Measurements from ENCODE around the gene CACNA1C. TPM values are rescaled to one million over a fixed set of nuclear protein-coding genes. Genes with fewer than 3 reads are reported as not detected.

CACNA1C gene
- total RNA-seq, 4 donors from 2014 or later: 2.0 to 4.2 (median 2.5) TPM

DNA sequence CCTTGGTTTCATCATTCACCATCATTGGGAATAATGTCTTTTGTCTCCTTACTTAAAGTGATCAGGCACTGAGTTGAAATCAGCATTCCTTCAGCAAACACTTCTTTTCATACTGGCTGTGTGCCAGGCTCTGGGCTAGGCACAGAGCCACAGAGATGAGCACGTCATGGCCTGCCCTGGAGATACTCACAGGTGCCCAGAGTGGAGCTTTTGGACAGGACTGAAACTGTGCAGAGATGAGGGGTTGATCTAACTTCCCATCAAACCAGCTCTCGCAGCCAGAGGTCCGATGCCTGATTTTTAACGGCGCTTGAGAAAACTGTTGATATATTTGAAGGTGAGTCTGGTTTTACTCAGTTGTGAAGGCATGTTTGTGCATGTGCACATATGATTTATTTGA, 43.1 kb downstream of the CACNA1C start:
- no peak for DNase-seq
- 77 to 82% methylated on average over 5 of the region's 5 CpGs for WGBS, 2 donors
- Histone ChIP-seq H3K9me3 (no peaks in the 10 kb centered on the region), H3K27ac (no peak overlapping the region), H3K4me3 (replicated peaks in 1 of 3) (no peak overlapping the region), H3K36me3 (no peaks in the 10 kb centered on the region), H3K4me1 (no peaks in the 10 kb centered on the region), H3K27me3 (no peaks in the 10 kb centered on the region)
- intact Hi-C loops (cut with DNase I): no loop called here
- TF ChIP-seq CTCF (IDR thresholded peaks at IDR 0.05): no peak
- no peak for TF ChIP-seq POLR2A (IDR thresholded peaks at IDR 0.05)

DNA sequence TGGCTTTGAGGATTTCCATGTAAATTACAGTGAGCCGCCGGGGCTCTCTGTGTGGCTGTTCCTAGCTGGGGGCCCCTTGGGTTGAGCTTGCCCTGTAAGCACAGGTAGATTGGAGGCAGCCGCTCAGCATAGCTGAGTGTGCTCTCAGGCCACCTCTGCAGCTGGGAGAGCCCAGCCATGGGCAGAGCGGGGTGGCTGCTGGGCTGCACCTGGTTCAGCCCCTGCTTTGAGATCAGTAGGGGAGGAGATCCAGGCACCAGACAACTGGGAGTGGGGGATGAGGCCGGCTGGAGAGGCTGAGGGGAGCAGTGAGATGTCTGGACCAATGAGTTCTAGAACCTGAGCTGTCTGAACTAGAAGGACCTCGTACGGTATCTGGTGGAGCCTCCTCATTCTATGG, 44.8 kb downstream of the CACNA1C start:
- TF ChIP-seq POLR2A (IDR thresholded peaks at IDR 0.05): no peak
- TF ChIP-seq CTCF (IDR thresholded peaks at IDR 0.05): no peak
- no peaks in the 10 kb centered on the region for H3K27me3 ChIP-seq
- H3K9me3 ChIP-seq: no peaks in the 10 kb centered on the region
- no peak overlapping the region for H3K27ac ChIP-seq
- H3K4me1 ChIP-seq: no peaks in the 10 kb centered on the region
- WGBS, 2 donors: 69 to 77% methylated on average over 6 to 7 of the region's 7 CpGs
- no peak overlapping the region for H3K4me3 ChIP-seq (replicated peaks in 1 of 3)
- H3K36me3 ChIP-seq: no peaks in the 10 kb centered on the region
- intact Hi-C loops (cut with DNase I): no loop called here
- no peak for DNase-seq

- no peak overlapping the region for H3K27ac ChIP-seq
- H3K36me3 ChIP-seq: no peaks in the 10 kb centered on the region
- H3K27me3 ChIP-seq: no peaks in the 10 kb centered on the region
- WGBS, 2 donors: 86 to 89% methylated on average over 11 of the region's 11 CpGs
- no peaks in the 10 kb centered on the region for H3K9me3 ChIP-seq
- H3K4me3 ChIP-seq (replicated peaks in 1 of 3): no peak overlapping the region
- TF ChIP-seq POLR2A (IDR thresholded peaks at IDR 0.05): no peak
- TF ChIP-seq CTCF (IDR thresholded peaks at IDR 0.05): no peak
- intact Hi-C loops (cut with DNase I): no loop called here
- no peak for DNase-seq
- H3K4me1 ChIP-seq: no peaks in the 10 kb centered on the region
Observed at GRCh38 chr12:2098852-2099251, 46.1 kb downstream of the CACNA1C start.

- Histone ChIP-seq H3K4me1 (no peaks in the 10 kb centered on the region), H3K4me3 (replicated peaks in 1 of 3) (no peak overlapping the region), H3K36me3 (no peaks in the 10 kb centered on the region)
Observed at GRCh38 chr12:2099595-2099994, 46.8 kb downstream of the CACNA1C start.

GRCh38 chr12:2101359-2101758, 48.6 kb downstream of the CACNA1C start:
- H3K9me3 ChIP-seq: no peaks in the 10 kb centered on the region
- no peaks in the 10 kb centered on the region for H3K27me3 ChIP-seq
- DNase-seq: no peak
- H3K4me1 ChIP-seq: no peaks in the 10 kb centered on the region
- intact Hi-C loops (cut with DNase I): no loop called here
- H3K4me3 ChIP-seq (replicated peaks in 1 of 3): no peak overlapping the region
- no peak overlapping the region for H3K27ac ChIP-seq
- H3K36me3 ChIP-seq: no peaks in the 10 kb centered on the region
- TF ChIP-seq POLR2A (IDR thresholded peaks at IDR 0.05): no peak
- TF ChIP-seq CTCF (IDR thresholded peaks at IDR 0.05): no peak
- 90 to 94% methylated on average over 5 to 7 of the region's 16 CpGs for WGBS, 2 donors

More at GRCh38 chr12:2099595-2099994, 46.8 kb downstream of the CACNA1C start:
- no peak for TF ChIP-seq CTCF (IDR thresholded peaks at IDR 0.05)
- TF ChIP-seq POLR2A (IDR thresholded peaks at IDR 0.05): no peak
- intact Hi-C loops (cut with DNase I): no loop called here
- no peak for DNase-seq
- 82 to 91% methylated on average over 4 of the region's 4 CpGs for WGBS, 2 donors
- no peaks in the 10 kb centered on the region for H3K27me3 ChIP-seq
- no peaks in the 10 kb centered on the region for H3K9me3 ChIP-seq
- no peak overlapping the region for H3K27ac ChIP-seq
